HPDE6-E6E7 (cell line): ENCODE measurements around the gene PCP4L1.
"Not testable (repeated sequence)": the region's sequence is repeated elsewhere in the genome, so short reads cannot be mapped to it uniquely, and the experiment has no call there.

Experiments
- DNase-seq: peaks from one replicate; pipeline ENCODE4 v3.0.0; 2011; ENCODE audit warnings: missing footprints; ENCODE audit errors: extremely low spot score

The PCP4L1 gene

GRCh38 chr1:161228032-161228431 lies 30.5 kb upstream of the PCP4L1 start:
- no peak for DNase-seq

GRCh38 chr1:161229896-161230295 lies 28.6 kb upstream of the PCP4L1 start:
- no peak for DNase-seq

- DNase-seq, result no peak
Observed at GRCh38 chr1:161230762-161231161, 27.8 kb upstream of the PCP4L1 start.

GRCh38 chr1:161233102-161233501 lies 25.4 kb upstream of the PCP4L1 start:
- DNase-seq, result no peak

GRCh38 chr1:161235957-161236775 lies 22.4 kb upstream of the PCP4L1 start:
- no peak for DNase-seq

GRCh38 chr1:161238039-161238473 lies 20.5 kb upstream of the PCP4L1 start, which contains the start of gene NR1I3:
NR1I3 (minus strand) TSS chr1:161238203; CDS start chr1:161236565, 1,638 bp downstream.
- DNase-seq, result no peak

- DNase-seq, result no peak
Observed at GRCh38 chr1:161241682-161242081, 16.9 kb upstream of the PCP4L1 start.

GRCh38 chr1:161242313-161242712 lies 16.2 kb upstream of the PCP4L1 start:
- DNase-seq, result no peak

GRCh38 chr1:161244888-161245287 lies 13.7 kb upstream of the PCP4L1 start:
- peak; percentile 48 for DNase-seq

GRCh38 chr1:161250100-161250499 lies 8.4 kb upstream of the PCP4L1 start:
- DNase-seq, result not testable (repeated sequence)

- no peak for DNase-seq
Observed at GRCh38 chr1:161250829-161251228, 7.7 kb upstream of the PCP4L1 start.

- no peak for DNase-seq
Observed at GRCh38 chr1:161251579-161251978, 7.0 kb upstream of the PCP4L1 start.

- DNase-seq, result not testable (repeated sequence)
Observed at GRCh38 chr1:161255302-161255701, 3.2 kb upstream of the PCP4L1 start.

GRCh38 chr1:161255955-161256520 lies 2.5 kb upstream of the PCP4L1 start:
- DNase-seq, result not testable (repeated sequence)

GRCh38 chr1:161257109-161257508 lies 1.4 kb upstream of the PCP4L1 start:
- not testable (repeated sequence) for DNase-seq

GRCh38 chr1:161259345-161259702 lies 779 bp downstream of the PCP4L1 start:
- no peak for DNase-seq

GRCh38 chr1:161259765-161260164 lies 1.2 kb downstream of the PCP4L1 start:
- no peak for DNase-seq

- DNase-seq, result no peak
Observed at GRCh38 chr1:161260376-161261260, 2.1 kb downstream of the PCP4L1 start.

- DNase-seq, result no peak
Observed at GRCh38 chr1:161261261-161262235, 3.0 kb downstream of the PCP4L1 start.

- no peak for DNase-seq
Observed at GRCh38 chr1:161265305-161265704, 6.8 kb downstream of the PCP4L1 start.

- no peak for DNase-seq
Observed at GRCh38 chr1:161266202-161266601, 7.7 kb downstream of the PCP4L1 start.
